Psoas muscle (tissue), 7 donors: ENCODE data around the gene DEUP1. TPM values are rescaled to one million over a fixed set of nuclear protein-coding genes. Genes with fewer than 3 reads are reported as not detected.

Source experiments
- polyA plus RNA-seq, 3 donors: library from polyadenylated mRNA; stranded (reverse); fragments of 200-250 nt; gene quantifications; one replicate each; pipeline ENCODE4 v1.2.3, GENCODE V29; 2013
- total RNA-seq, 4 donors: library from RNA; stranded (reverse); fragmentation: NEBNext Ultra II Directional in 2 of 4; extraction: Animal tissue kit (Norgen Biotek cat#: 25700) in 2 of 4; gene quantifications; one replicate each; pipeline versions ENCODE4 v1.2.1 to v1.2.4, GENCODE V29; 2021 to 2023
- donor health status: healthy with polysubstance abuse.
- donor health status: DM: no; HTN: no; CAD: no; lungs with moderate emphysema.
- donor health status: Bipolar disorder and iron deficiency.
- donor health status: healthy.
- donor health status: DM: no; HTN: no; CAD: no.
- donor health status: DM: no; HTN: no; CAD: no.
- donor health status: DM: yes; HTN: yes; CAD: no.

The DEUP1 gene
- total and polyA plus RNA-seq, 7 donors, result not detected

Other genes starting within 250 kb of the DEUP1 start
- 1 to 10 TPM; 2.2 to 4.3 (median 2.6) TPM for gene SLC36A4, start 132.8 kb upstream of the DEUP1 start, total RNA-seq
- 1 to 10 TPM; 2.3 to 5.5 (median 3.0) TPM for gene SLC36A4, start 132.8 kb upstream of the DEUP1 start, polyA plus RNA-seq
- gene SMCO4, start 212.6 kb downstream of the DEUP1 start, total RNA-seq, result 10 to 100 TPM in 2 of 4 donors, 1 to 10 TPM in 2; 8.0 to 21.8 (median 9.5) TPM
- 10 to 100 TPM in 1 of 3 donors, 1 to 10 TPM in 2; 3.5 to 10.8 (median 5.5) TPM for gene SMCO4, start 212.6 kb downstream of the DEUP1 start, polyA plus RNA-seq